GM21723 (cell line): ENCODE data around the gene NEK1.
"Not testable (repeated sequence)": the region's sequence is repeated elsewhere in the genome, so short reads cannot be mapped to it uniquely, and the experiment has no call there.

Experiments
- ATAC-seq: cut with Tn5 transposase; IDR thresholded peaks from one replicate; pipeline ENCODE4 v1.9.1; 2021; ENCODE audit warnings: mild to moderate bottlenecking, moderate library complexity; ENCODE audit not compliant: unreplicated experiment

The NEK1 gene

GRCh38 chr4:169427727-169428126, 184.7 kb downstream of the NEK1 start:
- ATAC-seq, result not testable (repeated sequence)

GRCh38 chr4:169420291-169420690, 192.1 kb downstream of the NEK1 start:
- no peak for ATAC-seq

DNA sequence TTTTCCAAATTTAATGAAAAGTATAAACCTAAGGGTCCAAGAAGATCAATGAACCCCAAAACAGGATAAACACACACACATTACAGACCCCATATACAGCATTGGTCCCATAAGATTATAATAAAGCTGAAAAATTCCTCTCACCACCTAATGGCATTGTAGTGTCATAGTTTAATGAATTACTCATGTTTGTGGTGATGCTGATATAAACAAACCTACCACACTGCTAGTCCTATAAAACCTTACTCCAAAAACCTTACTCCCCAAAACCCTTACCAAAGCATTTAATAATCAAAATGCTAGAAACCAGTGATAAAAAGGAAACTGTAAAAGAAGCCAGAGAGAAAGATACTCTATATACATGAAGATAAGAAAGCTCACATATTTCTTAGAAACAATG, 193.5 kb downstream of the NEK1 start:
- no peak for ATAC-seq

GRCh38 chr4:169417629-169418282, 194.6 kb downstream of the NEK1 start:
- ATAC-seq, result no peak

DNA sequence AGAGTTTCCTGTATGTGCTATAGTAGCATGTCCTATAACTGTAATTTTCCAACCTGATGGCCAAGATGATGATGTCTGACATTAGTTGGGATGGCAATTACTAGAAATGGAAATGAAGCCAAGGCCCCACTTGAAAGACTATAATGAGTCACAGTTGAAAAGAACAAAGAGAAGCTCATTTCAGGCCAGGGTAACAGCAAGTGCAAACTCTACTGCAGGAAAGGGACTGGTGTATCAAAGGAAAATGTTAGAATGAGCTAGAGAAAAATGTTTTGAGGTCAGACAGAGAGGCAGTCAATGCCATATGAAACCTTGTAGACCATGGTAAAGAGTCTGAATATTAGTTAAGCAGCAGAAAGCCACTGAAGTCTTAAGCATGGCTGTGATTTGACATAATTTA, 195.4 kb downstream of the NEK1 start:
- ATAC-seq, result no peak

GRCh38 chr4:169416461-169416860, 195.9 kb downstream of the NEK1 start:
- ATAC-seq, result no peak

GRCh38 chr4:169414913-169415312, 197.5 kb downstream of the NEK1 start:
- ATAC-seq, result no peak

DNA sequence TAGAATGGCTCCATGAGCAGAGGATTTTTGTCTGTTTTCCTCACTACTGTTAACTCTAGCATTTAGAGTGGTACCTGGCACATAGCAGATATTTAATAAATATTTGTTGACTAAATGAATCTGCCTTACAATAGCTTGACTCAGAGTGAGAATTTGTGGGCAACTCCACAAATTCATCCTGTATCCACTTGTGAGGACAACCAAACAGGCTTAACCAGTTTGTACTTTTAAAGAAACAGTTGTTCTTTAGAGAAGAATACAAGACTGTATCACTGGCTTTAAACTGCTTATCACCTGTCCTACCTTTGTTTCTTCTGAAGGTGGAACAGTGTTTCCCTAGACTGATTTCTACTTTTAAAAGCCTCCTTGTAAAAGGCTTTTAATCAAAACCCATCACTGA, 200.3 kb downstream of the NEK1 start:
- no peak for ATAC-seq

DNA sequence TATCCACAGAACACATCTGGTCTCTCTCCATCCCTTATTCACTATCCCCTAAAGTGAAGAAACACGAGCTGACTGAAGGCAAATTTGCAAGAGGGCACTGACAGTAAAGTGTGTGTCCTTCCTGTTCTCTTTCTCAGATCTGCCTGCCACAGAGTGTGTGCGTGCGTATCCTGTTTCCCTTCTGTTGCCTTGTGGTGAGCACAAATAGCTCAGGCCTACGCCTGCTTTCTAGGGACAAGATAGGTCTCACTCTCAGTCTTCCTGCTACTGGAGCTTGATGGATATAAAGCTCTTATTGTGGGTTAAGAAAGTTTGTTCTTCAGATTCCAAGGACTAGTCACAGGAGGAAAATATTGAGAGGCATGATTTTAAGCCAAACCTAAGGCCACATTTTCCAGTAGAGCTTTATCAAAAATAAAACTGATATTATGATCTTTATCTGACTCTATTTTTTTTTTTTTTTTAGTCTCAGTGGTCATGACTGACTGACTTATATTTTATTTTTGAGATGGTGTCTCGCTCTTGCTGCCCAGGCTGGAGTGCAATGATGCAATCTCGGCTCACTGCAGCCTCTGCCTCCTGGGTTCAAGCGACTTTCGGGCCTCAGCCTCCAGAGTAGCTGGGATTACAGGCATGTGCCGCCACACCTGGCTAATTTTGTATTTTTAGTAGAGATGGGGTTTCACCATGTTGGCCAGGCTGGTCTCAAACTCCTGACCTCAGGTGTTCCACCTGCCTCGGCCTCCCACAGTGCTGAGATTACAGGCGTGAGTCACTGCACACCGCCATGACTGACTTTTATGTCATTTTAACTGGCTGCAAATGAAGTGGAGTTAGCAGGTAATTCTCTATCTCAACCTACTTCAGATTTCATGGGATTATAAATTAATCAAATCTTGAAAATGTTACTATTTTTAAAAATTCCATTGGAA, 201.3 kb downstream of the NEK1 start:
- peak; percentile 99 for ATAC-seq

DNA sequence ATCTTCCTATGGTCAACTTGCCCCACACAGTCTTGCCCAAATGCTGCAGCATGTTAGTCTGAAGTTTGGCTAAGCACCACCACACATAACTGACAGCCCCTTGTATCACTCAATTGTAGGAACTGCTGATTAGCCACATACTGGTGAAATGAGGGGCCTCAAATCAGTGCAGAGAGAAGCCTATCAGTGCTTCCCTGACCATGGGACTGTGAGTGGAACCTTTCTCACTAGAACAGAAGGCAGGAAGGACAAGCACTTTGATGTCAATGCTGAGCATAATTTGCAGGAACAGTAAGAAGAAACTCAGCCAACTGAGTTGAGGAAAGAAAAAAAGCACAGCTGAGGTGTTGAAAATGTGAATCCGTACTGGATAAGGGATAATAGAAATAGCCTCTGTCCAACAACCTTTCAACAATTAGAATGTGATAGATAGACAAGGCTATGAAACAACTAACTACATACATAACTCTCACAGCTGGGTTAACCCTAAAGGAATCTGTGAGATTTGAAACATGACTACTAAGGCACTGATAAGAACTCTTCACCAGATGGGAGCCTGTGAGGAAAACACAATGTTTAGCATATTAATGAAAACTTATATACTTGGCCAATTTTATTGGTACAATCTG, 205.1 kb downstream of the NEK1 start:
- ATAC-seq, result no peak

- ATAC-seq, result no peak
Observed at GRCh38 chr4:169404960-169405359, 207.4 kb downstream of the NEK1 start.

DNA sequence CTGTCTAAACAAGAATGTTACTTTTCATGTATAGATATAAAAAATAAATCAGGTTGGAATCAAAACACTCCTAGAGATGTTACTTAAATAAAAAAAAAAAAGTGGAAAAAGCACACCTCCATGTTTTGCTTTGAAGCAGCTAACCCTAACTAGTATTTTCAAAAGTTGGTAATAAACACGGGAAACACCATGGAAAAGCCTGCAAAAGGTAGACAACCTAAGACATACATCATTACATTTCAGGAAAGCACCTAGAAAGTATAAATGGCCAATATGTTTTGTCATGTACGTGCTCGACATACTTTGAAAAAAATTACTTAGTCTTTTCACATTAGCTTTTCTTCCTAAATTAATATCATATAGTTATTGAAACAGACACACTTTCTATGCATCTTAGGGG, 211.6 kb downstream of the NEK1 start:
- ATAC-seq, result no peak

- ATAC-seq, result no peak
Observed at GRCh38 chr4:169399976-169400767, 212.2 kb downstream of the NEK1 start.

DNA sequence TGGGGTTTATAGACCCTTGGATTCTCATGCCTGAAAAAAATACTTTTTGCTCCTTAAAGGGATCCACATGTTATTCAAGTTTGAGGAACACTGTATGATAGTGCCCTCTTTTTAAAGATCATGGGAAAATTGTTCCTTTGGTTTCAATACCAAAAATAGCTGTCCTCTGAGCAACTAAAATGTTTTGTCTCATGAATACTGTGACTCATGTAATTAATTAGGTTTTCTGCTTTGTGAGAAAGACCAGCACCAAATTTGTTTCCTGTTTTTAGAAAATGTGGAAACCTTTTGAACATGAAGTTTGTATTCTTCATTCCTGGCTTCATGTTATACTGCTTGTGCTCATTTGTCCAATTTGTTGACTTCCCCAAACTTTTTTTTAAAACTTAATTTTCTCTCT, 214.1 kb downstream of the NEK1 start:
- no peak for ATAC-seq

GRCh38 chr4:169397762-169398161, 214.6 kb downstream of the NEK1 start:
- no peak for ATAC-seq

GRCh38 chr4:169385376-169385775, 227.0 kb downstream of the NEK1 start:
- no peak for ATAC-seq

DNA sequence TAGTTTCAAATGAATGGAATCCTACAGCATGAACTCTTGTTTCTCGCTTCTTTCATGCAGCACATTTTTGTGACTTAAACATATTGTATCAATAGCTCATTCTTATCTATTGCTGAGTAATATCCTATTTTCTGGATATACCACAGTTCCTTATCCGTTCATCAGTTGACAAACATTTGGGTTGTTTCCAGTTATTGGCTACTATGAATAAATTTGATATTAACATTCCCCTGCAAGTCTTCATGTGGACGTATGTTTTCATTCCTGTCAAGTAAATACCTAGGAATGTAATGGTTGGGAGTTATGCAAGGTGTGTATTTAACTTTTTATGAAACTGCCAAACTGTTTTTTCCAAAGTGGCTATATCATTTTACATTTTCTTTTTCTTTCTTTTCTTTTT, 227.6 kb downstream of the NEK1 start:
- ATAC-seq, result no peak

DNA sequence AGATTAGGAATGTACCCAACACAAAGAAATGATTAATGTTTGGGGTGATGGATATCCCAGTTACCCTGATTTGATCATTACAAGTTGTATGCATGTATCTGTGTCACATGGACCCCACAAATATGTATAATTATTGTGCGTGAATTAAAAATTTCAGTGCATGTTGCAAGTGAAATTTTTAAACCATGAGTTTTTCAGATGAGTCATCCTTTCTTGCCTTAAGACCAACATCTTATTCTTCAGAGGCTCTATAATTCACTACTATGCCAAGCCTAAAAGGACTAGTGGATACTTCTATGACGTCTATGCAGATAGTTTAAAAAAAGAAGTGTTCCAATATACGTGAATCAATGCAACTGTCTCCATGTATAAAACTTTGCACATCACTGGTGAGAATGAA, 228.7 kb downstream of the NEK1 start:
- ATAC-seq, result no peak

DNA sequence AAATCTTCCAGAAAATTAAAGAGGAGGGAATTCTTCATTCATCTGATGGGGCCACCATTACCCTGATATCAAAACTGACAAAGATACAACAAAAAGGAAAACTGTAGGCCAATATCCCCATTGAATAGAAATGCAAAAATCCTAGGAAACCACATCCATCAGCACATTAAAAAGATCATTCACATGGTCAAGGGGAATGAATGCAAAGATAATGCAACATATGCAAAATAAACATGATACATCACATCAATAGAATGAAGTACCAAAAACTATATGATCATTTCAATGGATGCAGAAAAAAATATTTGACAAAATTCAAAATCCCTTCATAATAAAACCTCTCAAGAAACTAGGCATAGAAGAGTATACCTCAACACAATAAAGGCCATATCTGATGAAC, 232.7 kb downstream of the NEK1 start:
- no peak for ATAC-seq

DNA sequence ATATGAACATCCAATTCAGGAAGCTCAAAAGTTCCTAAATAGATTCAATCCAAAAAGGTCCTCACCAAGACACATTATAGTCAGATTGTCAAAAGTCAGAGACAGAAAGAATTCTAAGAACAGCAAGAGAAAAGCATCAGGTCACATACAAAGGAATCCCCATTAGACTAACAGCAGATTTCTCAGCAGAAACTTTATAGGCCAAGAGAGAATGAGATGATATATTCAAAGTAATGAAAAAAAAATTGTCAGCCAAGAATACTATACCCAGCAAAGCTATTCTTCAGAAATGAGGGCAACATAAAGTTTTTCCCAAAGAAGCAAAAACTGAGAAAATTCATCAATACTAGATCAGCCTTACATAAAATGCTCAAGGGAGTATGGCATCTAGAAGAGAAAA, 235.0 kb downstream of the NEK1 start:
- no peak for ATAC-seq

DNA sequence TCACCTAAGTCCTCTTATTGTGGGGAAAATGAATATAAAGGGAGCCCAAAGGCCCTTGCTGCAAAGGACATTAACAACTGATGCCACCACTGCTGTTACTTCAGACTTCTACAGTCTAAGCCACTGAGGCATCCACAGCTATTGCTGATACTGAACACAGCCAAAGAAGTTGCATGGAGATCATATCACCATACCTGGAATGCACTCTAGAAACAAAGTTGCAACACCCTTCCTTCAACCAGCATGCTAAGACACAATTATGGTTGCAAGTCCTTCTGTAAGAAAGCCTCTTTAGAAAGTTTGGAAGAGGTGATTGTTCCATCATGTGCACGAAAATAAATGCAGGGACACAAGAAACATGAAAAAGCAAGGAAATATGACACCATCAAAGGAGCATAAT, 236.0 kb downstream of the NEK1 start:
- ATAC-seq, result no peak
